Endometrial microvascular endothelial cells (primary cell): Measurements from ENCODE around the gene DPP6. TPM values are rescaled to one million over a fixed set of nuclear protein-coding genes. Genes with fewer than 3 reads are reported as not detected.

Experiments used
- in situ Hi-C: cut with HindIII; loops from 2 replicates; pipeline ENCODE4 v1.10.0; 2017; ENCODE audit warnings: low sequenced_read_pairs, low pct_unique_long_range_greater_than_20kb; ENCODE audit errors: inconsistent ontology term
- total RNA-seq: library from RNA; depleted of rRNA; stranded (reverse); fragments of >200 nt; gene quantifications from one replicate; pipeline ENCODE4 v1.2.3, GENCODE V29; 2015; ENCODE audit errors: inconsistent ontology term

The DPP6 gene
- total RNA-seq, 1 donor from 2014 or later = not detected

DNA sequence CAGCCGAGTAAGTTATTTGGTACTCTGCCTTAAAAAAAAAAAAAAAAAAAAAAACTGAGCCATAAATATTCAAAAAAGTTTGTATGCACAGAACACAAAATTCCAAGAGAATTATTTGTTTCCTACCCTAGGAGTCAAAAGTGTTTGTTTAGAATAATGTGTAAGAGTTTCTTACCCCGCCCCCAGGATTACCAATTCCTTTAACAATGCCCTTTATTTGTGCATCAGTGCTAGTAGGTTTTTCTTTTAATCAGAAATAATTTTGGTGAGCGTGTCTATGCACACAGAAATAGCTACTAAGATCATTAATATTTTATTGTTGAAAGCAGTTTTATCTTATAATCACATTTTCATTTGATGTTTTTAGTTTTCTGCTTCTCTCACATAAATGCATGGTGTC is 374.6 kb downstream of the DPP6 start:
- in situ Hi-C loops = no loop called here

DNA sequence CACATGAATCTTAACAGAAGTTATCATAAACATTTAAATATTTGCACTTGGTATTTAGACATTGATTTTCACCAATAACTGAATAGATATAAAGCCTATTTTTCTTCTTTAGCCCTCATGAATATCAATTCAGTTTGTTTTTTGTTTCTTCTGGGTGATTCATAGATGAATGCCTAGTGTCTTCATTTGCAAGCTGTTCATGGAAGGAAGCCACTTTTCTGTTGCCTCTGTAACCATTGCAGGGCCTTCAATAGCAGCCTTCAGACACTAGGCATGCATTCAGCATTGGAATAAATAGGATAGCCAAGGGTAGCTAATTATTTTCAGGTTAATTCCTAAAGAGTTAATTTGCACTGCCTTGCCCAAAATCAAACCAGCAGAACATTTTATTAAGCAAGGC is 375.3 kb downstream of the DPP6 start:
- in situ Hi-C loops = no loop called here

DNA sequence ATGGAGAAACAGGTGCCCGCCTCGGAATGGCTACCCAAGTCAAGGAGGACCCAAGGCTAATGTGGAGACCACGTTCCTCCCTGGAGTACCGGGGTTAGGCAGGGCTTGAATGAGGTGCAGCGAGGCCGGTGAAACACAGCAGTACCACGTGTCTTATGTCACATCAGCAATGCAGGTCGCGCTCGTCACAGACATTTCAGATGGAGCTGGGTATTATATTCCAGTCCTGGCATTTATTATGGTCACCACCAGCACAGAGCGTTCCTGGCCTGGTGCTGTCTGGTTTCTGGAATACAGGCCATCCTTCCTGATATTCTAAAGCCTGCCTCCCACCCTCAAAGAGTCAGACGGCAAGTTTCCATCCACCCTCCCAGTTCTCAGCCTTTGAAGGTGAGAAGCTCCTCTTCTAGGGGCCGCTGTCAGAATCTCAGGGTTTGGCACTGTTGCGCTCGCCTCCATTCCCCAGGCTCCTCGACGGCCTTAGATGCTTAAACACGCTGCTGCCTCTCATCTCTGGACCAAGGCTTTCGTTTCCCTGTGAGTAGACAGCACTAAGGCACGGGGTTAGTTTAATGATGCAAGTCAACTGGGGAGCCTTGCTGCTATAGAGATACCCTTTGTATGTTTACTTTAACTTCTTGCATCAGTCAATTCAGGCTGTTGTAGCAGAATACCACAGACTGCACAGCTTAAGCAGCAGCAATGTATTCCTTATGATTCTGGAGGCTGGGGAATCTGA is 377.6 kb downstream of the DPP6 start:
- in situ Hi-C loops = no loop called here

DNA sequence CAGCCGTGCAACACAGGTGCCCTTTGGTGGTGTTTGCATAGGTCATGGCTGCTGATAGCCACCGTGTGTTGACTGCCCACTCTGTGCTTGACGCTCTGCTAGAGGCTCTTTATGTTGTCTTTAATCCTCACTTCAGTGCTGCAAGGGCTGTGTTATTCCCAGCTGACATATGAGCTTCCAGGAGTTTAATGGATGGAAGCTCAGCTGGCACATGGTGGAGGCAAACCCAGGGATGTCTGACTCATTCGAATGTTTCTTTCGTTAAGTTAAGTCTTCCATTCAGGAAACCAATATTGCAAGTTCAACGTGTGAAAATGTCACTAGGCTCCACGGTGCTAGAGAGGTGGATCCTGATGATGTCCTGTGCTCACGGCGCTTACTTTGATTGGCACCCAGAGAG is 378.4 kb downstream of the DPP6 start:
- in situ Hi-C loops = no loop called here

DNA sequence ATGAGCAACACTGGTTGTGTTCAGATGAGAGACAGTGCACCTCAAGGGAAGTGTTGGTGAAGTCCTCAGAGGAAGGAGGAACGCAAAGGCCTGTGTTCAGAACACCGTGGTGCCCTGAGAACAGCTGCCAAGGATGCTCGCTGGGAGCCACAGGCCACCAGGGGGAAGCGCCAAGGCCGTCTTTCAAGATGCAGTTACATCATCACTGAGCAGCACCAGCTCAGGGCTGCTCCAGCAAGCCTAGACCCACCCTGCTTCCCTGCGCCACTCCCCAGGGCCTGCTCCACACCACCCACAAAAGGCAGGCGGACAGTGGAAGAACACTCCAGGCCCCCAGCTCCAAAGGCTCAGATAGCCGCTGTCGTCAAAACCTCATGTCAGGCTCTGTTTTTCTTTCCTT is 378.8 kb downstream of the DPP6 start:
- in situ Hi-C loops = no loop called here

DNA sequence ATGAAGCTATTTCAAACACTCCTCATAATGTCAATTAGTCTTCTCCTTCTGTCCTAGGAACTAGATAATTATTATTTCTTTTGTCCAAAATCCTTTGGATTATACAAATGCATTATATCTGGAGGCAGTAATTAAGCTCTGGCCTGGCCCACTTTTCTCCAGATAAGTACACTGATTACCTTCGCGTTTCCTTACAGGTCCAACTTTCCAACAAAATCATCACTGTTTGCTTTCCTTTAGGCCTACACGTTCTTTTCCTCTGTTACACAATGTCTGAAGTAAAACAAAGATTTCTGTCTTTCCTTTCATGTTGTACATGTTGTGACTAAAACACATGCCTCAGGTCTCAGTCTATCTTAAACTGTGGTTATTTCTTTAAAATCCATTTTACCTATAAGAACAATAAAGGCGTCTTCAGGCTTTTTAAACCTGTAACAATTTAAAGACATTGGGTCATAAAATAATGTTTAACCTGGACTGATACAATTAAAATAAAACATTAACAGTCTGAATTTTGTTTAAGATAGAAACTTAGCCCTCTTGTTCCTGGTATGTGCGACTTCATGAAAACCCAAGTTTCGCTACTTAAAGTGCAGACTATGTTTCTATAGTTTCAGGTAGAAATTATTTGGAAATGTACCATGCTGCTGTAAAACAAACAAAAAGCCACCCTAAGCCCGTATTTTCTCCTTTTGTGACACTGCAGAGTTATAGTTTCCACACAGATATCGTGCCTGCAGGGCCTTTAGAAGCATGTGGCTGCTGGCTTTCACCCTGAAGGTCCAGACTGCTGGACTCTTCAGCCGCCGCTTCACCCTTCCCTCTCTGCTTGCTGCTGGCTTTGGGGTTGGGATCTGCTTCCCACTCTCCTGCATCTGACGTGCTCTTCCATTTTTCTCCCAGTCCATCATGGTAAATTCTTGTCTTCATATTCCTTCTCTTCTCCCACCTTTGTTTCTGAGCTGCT is 381.7 kb downstream of the DPP6 start:
- in situ Hi-C loops = no loop called here

DNA sequence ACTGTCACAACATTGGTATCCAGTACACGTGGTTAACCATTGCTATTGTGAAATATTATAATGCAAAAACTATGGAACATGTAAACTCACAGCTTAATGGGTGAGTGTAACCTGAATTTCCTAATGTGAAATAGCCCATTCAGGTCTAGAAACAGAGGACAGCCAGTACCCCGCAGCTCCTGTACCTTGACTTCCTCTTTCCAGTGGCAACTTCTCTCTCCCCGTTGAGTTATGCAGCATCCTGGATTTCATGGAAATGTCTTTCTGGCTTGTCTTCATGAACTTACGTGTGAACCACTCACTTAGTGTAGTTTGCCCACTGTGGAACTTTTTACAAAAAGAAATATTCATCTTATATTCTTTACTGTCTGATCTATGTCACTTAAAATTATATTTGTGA is 384.4 kb downstream of the DPP6 start:
- in situ Hi-C loops = no loop called here

DNA sequence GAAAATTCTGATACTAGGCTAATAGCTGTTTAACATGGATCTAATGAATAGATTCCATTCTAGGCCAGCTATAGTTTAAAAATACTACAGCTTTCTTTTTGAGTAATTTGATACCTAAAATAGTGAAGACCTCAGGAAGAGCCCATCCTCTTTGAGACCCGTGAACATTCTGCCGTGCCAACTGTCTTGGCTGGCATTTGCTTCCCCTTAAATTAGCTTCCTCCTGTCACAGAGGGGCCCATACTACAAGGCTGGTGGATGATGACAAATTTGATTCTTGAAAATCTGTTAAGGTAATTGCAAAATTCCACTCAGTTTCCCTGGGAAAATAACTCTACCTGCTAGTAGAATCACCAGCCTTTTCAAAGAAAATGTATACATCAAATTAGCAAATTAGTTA is 385.0 kb downstream of the DPP6 start:
- in situ Hi-C loops = no loop called here

DNA sequence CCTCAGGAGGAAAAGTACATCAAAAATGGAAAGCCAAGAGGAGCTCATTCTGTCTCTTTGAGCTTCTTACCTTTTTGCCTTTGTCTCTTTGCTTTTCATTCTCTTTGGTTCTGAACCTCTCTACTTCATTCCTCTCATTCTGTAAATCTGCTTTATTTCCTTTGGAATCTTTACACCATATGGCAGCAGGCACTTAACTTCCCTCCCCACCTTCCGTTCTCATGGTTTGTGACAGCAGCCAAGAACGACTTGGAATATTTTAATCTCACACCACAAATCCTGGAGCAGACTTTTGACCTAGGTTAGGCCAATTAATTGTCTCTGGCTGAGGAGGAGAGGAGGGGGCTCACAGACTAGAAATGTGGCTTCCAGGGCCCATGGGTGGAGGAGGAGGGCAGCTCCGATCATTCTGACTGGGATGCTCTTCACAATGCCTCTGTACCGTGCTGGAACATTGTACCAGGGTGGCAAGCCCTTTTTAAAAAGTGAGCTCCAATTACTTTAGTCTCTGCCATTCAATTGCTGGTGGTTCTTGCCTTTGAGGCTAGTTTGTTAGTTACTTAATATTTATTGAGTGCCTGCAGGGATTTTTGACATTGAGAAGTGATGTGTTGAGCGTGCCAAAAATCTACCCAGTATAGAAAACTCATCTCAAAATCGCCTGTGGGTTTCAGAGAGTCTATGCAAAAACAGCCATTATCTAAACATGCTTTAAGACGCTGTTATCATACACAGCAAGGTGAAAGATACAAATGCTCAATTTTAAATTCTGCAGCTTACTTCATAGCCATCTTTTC is 386.6 kb downstream of the DPP6 start:
- in situ Hi-C loops = no loop called here

DNA sequence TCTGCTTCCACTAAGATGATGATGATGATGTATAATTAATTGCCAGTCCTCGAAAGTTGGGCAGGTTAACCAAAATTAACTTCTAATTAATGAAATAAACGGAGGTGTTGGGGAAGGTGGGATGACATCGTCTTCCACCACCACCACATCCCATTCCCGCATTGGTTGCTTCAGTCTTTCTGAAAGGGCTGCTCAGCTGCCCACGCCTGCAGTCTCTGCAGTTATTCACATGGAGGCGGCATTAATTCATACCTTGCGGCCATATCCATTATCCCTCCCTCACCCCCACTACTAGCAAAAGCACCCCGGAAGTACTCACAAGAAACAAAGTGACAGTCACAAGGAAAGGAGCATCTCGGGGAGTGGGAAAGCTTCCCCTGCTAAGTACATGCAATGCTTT is 387.9 kb downstream of the DPP6 start:
- in situ Hi-C loops = no loop called here

DNA sequence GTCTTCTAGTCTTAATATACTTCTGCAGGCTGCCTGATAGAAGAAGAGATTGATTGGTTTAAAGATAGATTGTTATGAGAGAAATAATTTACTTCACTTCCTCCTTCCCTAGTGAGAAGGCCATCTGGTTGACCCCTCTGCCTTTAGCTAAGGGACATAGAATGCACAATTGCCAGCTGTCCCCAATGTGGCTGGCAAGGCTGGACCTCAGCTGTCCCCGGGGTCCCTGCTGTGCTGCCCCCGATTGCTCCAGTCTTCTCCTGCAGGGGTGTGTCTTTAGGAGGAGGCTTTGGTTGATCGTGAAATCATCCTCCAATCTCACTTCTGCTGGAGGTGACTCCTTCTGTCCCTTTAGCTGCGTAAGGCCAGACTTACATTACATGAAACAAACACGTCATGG is 388.5 kb downstream of the DPP6 start:
- in situ Hi-C loops = no loop called here

DNA sequence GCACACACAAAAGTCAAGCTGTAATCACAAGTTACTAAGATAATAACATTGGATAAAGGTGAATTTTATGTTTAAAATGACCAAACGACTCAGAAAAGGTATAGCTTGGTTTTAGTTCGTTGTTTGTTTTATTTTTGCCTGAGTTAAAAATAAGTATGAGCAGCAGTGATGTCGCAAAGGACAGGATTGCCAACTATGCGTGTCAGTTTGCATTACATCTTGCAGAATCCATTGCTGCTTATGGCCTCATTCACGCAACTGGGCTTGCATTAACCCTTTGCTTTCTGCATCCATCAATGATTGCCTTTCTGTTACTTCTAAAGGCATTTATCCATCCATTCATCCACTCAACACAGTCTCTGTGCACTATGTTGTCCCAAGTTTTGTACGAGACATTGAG is 389.6 kb downstream of the DPP6 start:
- in situ Hi-C loops = no loop called here

DNA sequence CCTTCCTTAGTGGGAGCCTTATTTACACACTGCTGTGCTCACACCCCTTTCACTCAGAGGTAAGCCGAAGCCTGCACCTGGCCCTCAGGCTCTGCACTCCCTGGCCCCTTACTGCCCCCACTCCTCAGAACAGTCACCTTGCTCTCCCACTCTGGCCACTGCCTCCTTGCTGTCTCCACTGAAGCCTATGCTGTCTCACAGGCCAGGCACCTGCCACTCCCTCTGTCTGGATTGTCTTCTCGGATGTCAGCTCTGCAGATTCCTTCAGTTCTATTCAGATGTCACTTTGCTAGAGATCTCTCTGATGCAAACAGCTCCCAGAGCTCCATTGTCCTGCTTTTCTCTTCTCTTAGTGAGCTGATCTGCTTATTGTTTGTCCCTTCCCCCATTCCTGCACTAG is 390.7 kb downstream of the DPP6 start:
- in situ Hi-C loops = no loop called here

DNA sequence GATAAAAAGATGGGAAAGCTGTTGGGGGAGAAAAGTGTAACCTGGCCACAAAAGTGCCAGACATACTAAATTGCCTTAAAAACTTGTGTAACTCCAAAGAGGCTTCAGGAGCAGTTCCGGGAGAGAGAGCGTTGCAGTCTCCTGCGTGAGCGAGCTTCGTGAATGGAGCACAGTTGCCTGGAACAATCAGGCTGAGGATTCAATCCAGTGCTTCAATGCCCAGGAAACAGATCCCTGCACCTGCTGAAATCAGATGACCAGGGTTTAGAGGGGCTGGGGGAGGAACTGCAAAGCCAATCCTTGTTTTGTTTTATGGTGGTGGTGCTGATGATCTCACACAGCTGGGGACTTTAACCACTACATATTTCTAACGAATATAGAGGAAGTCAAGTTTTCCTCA is 398.3 kb downstream of the DPP6 start:
- in situ Hi-C loops = no loop called here

DNA sequence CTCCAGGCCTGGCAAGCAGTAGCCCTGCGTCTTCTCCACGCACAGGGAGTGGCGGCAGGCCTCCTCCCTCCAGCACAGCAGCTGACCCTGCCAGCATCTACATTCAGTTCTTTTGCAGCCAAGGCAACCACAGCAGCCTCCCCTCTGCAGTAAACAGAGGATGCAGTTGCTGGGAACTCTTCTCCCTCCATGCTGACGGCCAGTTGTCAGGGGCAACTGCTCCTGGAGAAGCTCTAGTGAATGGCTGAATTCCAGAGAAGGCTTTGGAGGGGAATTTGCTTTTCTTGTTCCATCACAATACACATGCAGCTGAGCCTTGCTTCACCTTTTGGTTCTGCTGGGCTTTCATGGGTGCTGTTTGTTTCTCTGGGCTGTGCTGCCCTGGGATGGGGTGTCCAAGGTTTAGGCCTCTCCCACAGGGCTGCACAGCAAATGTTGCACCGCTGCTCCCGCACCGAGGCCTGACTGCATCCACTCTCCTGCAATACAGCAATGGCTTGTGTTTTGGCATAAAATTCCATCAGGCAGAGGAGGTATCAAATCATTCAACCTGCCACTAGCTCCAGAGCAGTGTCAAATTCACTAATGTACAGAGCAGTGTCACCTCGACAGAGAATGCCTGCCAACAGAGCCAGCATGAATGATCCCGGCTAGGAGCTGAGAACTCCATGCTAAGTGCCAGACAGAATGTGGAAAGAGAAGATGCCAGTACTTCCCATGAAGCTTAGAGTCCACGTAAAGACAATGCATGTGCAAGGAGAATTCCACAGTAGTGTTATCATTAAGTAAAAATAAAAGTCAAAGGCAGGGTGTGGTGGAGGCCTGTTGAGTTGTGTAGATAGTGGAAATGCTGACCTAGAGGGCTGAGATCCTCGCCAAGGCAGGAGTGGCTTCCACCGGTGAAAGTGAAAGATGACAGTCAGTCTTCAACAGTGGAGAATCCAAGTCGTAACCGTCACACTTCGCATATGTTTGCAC is 399.6 kb downstream of the DPP6 start:
- in situ Hi-C loops = no loop called here

DNA sequence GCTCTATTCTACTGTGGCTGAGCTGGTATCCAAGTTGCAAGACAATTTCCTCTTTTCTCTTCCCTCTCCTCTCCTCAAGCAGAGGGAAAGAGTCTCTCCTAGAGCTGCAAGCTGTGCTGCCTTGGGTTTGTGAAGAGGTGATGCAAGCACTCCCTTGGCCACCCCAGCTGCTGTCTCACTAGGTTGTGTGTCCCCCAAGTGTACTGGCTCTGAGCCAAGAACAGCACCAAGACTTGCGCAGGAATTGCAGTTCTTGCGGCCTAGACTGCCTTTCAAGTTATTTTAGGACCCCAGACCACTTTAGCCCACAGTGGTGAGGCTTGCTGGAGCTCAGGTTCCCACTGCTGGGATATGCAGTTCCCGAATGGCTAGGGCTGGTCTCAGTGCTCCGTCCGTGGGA is 411.6 kb downstream of the DPP6 start:
- in situ Hi-C loops = no loop called here

DNA sequence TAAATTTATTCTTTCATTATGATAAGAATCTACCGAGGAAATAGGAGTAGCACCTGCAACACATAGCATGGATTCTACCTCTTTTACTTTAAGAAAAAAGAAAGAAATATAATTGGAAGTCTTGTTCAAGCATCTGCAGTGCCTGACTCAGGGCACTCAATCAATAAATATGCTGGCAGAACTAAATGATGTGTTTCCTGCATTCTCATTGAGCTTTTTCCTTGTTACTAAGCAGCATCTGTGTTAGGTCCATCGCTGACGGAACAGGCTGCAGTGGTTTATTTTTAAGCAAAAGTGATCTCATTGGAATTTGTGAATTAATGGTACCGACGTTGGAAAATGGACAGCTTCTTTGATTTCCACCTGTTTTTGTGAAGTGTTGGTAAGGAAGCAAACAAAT is 417.5 kb downstream of the DPP6 start:
- in situ Hi-C loops = no loop called here

DNA sequence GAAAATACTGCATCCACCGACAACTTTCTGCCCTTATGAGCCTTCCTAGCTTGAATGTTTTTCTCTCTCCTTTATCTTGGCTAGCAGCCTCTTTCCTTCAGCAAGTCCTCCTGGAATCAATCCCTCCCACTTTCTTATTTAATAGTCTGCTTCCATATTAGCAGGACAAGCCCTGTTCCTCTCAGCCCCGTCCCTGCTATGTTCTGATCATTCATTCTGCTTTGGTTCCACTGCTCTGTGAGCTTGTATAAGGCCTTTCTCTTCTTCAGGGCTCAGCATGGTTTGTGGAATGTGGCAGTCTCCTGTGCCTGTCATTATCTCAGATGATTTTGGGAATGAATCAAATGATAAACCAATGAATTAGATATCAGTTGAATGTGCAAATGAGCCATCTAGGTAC is 420.1 kb downstream of the DPP6 start:
- in situ Hi-C loops = no loop called here
